Right ventricle myocardium inferior (tissue), 1 donor: Measurements from ENCODE around the gene RIMKLA. TPM values are rescaled to one million over a fixed set of nuclear protein-coding genes. Genes with fewer than 3 reads are reported as not detected.

Experiments used
- ATAC-seq: fragments of 200-7000 bp; cut with Tn5 transposase; one replicate; pipeline ENCODE4 v1.9.1; 2020; ENCODE audit warnings: mild to moderate bottlenecking, moderate library complexity
- DNase-seq: peaks from one replicate; pipeline ENCODE4 v3.0.0; 2021; ENCODE audit errors: missing footprints
- intact Hi-C: fragments of 100-400 bp; cut with DNase I; formaldehyde crosslinking; loops from one replicate; pipeline ENCODE4 v1.11.0; 2022
- total RNA-seq: library from RNA; stranded (reverse); fragmentation: NEBNext Ultra II Directional; extraction: Animal tissue kit (Norgen Biotek cat#: 25700); gene quantifications from one replicate; pipeline ENCODE4 v1.2.1, GENCODE V29; 2021
- donor health status: DM: no; HTN: yes; CAD: no; lungs with severe emphysema.

RIMKLA gene
- total RNA-seq, 1 donor from 2014 or later, result 7.5 TPM

GRCh38 chr1:42420121-42420520, 39.5 kb downstream of the RIMKLA start:
- intact Hi-C loops, result no loop called here
- no peak for DNase-seq
- ATAC-seq, result peak; percentile 27

GRCh38 chr1:42420911-42421585, 40.5 kb downstream of the RIMKLA start:
- intact Hi-C loops, result no loop called here
- DNase-seq (no peak), ATAC-seq (peak; percentile 40)

- DNase-seq (no peak), ATAC-seq (peak; percentile 15)
- intact Hi-C loops, result no loop called here
These were observed 42.1 kb downstream of the RIMKLA start for GRCh38 chr1:42422737-42423136.

- DNase-seq (no peak), ATAC-seq (no peak)
- intact Hi-C loops, result no loop called here
These were observed 43.1 kb downstream of the RIMKLA start for GRCh38 chr1:42423681-42424080.

GRCh38 chr1:42424201-42424600, 43.6 kb downstream of the RIMKLA start:
- DNase-seq, result no peak
- ATAC-seq, result no peak
- intact Hi-C loops, result no loop called here

- DNase-seq (no peak), ATAC-seq (no peak)
- intact Hi-C loops, result no loop called here
These were observed 46.6 kb downstream of the RIMKLA start for GRCh38 chr1:42427240-42427639.

GRCh38 chr1:42429603-42430002, 49.0 kb downstream of the RIMKLA start:
- intact Hi-C loops, result no loop called here
- ATAC-seq (no peak), DNase-seq (no peak)

GRCh38 chr1:42430286-42431135, 49.9 kb downstream of the RIMKLA start:
- intact Hi-C loops, result no loop called here
- no peak for ATAC-seq
- DNase-seq, result no peak

GRCh38 chr1:42431514-42431913, 50.9 kb downstream of the RIMKLA start:
- DNase-seq (no peak), ATAC-seq (no peak)
- intact Hi-C loops, result no loop called here

GRCh38 chr1:42432714-42433113, 52.1 kb downstream of the RIMKLA start:
- DNase-seq, result no peak
- no peak for ATAC-seq
- intact Hi-C loops, result no loop called here

- DNase-seq, result no peak
- no peak for ATAC-seq
- intact Hi-C loops, result no loop called here
These were observed 52.8 kb downstream of the RIMKLA start for GRCh38 chr1:42433369-42433768.

GRCh38 chr1:42434340-42434739, 53.7 kb downstream of the RIMKLA start:
- intact Hi-C loops, result no loop called here
- ATAC-seq, result no peak
- DNase-seq, result no peak

GRCh38 chr1:42439940-42440339, 59.3 kb downstream of the RIMKLA start:
- no peak for DNase-seq
- ATAC-seq, result no peak
- intact Hi-C loops, result no loop called here

- intact Hi-C loops, result no loop called here
These were observed 62.1 kb downstream of the RIMKLA start for GRCh38 chr1:42442662-42443061.

GRCh38 chr1:42449256-42449655, 68.7 kb downstream of the RIMKLA start:
- no peak for ATAC-seq
- DNase-seq, result no peak
- intact Hi-C loops, result no loop called here

More at GRCh38 chr1:42442662-42443061, 62.1 kb downstream of the RIMKLA start:
- DNase-seq (no peak), ATAC-seq (no peak)

GRCh38 chr1:42450061-42450460, 69.5 kb downstream of the RIMKLA start:
- intact Hi-C loops, result loop anchor here (10.0 kb wide), 1 partner anchor 275 kb away; no protein-coding TSS in a partner anchor
- no peak for ATAC-seq
- no peak for DNase-seq

GRCh38 chr1:42453386-42453785, 72.8 kb downstream of the RIMKLA start:
- DNase-seq (no peak), ATAC-seq (no peak)
- intact Hi-C loops, result loop anchor here (10.0 kb wide), 1 partner anchor 279 kb away; no protein-coding TSS in a partner anchor

GRCh38 chr1:42454403-42454802, 73.8 kb downstream of the RIMKLA start:
- ATAC-seq (no peak), DNase-seq (no peak)
- intact Hi-C loops, result loop anchor here (10.0 kb wide), 1 partner anchor 280 kb away; no protein-coding TSS in a partner anchor

- peak; percentile 97 for ATAC-seq
- DNase-seq, result peak; percentile 95
- intact Hi-C loops, result loop anchor here (5.0 to 10.0 kb wide), 2 partner anchors 119 to 281 kb away; partner anchors contain the start of gene FOXJ3
These were observed 75.6 kb downstream of the RIMKLA start, which contains the start of the genes PPCS and ZMYND12 for GRCh38 chr1:42456010-42456753. Gene PPCS, plus strand, starts transcription at chr1:42456543. Its CDS starts 23 bp downstream, at chr1:42456566. Gene ZMYND12, minus strand, starts transcription at chr1:42456022. Its CDS starts 25 bp downstream, at chr1:42455997.
